Nephron (organoid): ENCODE data around the gene PDGFD.

Source experiments
- H3K27ac Mint-ChIP-seq, 3 experiments: 2 replicates each; pipeline ENCODE4 v1.8.0; 2020; ENCODE audit warnings: mixed read lengths in 3 of 3, mild to moderate bottlenecking in 2 of 3, moderate library complexity in 1 of 3
- H3K27me3 Mint-ChIP-seq: 2 replicates; pipeline ENCODE4 v1.8.0; 2021; ENCODE audit warnings: low read depth, mild to moderate bottlenecking, moderate library complexity, mixed read lengths
- H3K36me3 Mint-ChIP-seq: 2 replicates; pipeline ENCODE4 v1.8.0; 2020; ENCODE audit warnings: low read depth, mixed read lengths
- H3K4me1 Mint-ChIP-seq: 2 replicates; pipeline ENCODE4 v1.8.0; 2020; ENCODE audit warnings: mixed read lengths
- H3K4me3 Mint-ChIP-seq, 3 experiments: 2 replicates each; pipeline ENCODE4 v1.8.0; 2020; ENCODE audit warnings: mild to moderate bottlenecking in 3 of 3, mixed read lengths in 3 of 3, moderate library complexity in 2 of 3
- H3K9me3 Mint-ChIP-seq: 2 replicates; pipeline ENCODE4 v1.8.0; 2020; ENCODE audit warnings: mixed read lengths
- CTCF ChIP-seq, 3 experiments: fragments of 200-600 bp; sonication (generic); IDR thresholded peaks; one replicate each; pipeline ENCODE4 v1.5.0; 2021; ENCODE audit warnings: antibody characterized with exemption in 3 of 3; ENCODE audit not compliant: unreplicated experiment in 3 of 3

Gene PDGFD

GRCh38 chr11:103863497-103863896 lies 300.4 kb downstream of the PDGFD start:
- Mint-ChIP-seq H3K4me1 (no peaks in the 10 kb centered on the region), H3K27me3 (no peaks in the 10 kb centered on the region), H3K27ac (no peak overlapping the region), H3K36me3 (no peaks in the 10 kb centered on the region), H3K4me3 (no peak overlapping the region), H3K9me3 (no peaks in the 10 kb centered on the region)
- no peak for TF ChIP-seq CTCF (IDR thresholded peaks at IDR 0.05; ENCODE audit: unreplicated experiment in 3 of 3)

- H3K4me1 Mint-ChIP-seq, result no peaks in the 10 kb centered on the region
- H3K36me3 Mint-ChIP-seq, result no peaks in the 10 kb centered on the region
- TF ChIP-seq CTCF (IDR thresholded peaks at IDR 0.05; ENCODE audit: unreplicated experiment in 3 of 3), result no peak
- peaks cover 1% of the 10 kb centered on the region for H3K9me3 Mint-ChIP-seq
- H3K4me3 Mint-ChIP-seq, result no peak overlapping the region
- no peak overlapping the region for H3K27ac Mint-ChIP-seq
- no peaks in the 10 kb centered on the region for H3K27me3 Mint-ChIP-seq
Measured at GRCh38 chr11:103862802-103863174, 301.2 kb downstream of the PDGFD start.

GRCh38 chr11:103862094-103862801 lies 301.7 kb downstream of the PDGFD start:
- Mint-ChIP-seq H3K27me3 (no peaks in the 10 kb centered on the region), H3K9me3 (peaks cover 3% of the 10 kb centered on the region), H3K4me3 (no peak overlapping the region), H3K27ac (no peak overlapping the region), H3K36me3 (no peaks in the 10 kb centered on the region), H3K4me1 (no peaks in the 10 kb centered on the region)
- TF ChIP-seq CTCF (IDR thresholded peaks at IDR 0.05; ENCODE audit: unreplicated experiment in 3 of 3), result no peak
